Trophoblast cell (in vitro differentiated cells and primary cell): Measurements from ENCODE around the gene AKAP7.

Experiments used
- DNase-seq, 2 donors: peaks; one replicate each; pipeline ENCODE4 v3.0.0-alpha.2; 2016
- H2AFZ ChIP-seq: 2 replicates; pipeline ENCODE4 v1.6.1; 2013; ENCODE audit warnings: low read length, moderate library complexity, mild to moderate bottlenecking; ENCODE audit not compliant: insufficient read depth, poor library complexity
- H2AK5ac ChIP-seq: 2 replicates; pipeline ENCODE4 v1.6.1; 2013; ENCODE audit warnings: mild to moderate bottlenecking, low read length
- H2BK120ac ChIP-seq: 2 replicates; pipeline ENCODE4 v1.6.1; 2013; ENCODE audit warnings: low read length, mild to moderate bottlenecking, moderate library complexity; ENCODE audit not compliant: insufficient read depth, poor library complexity
- H2BK12ac ChIP-seq: 2 replicates; pipeline ENCODE4 v1.6.1; 2013; ENCODE audit warnings: mild to moderate bottlenecking, low read length, moderate library complexity
- H2BK5ac ChIP-seq: 2 replicates; pipeline ENCODE4 v1.6.1; 2013; ENCODE audit warnings: low read length, low read depth, moderate library complexity, mild to moderate bottlenecking; ENCODE audit not compliant: poor library complexity
- H3K14ac ChIP-seq: 2 replicates; pipeline ENCODE4 v1.6.1; 2013; ENCODE audit warnings: mild to moderate bottlenecking, low read length
- H3K18ac ChIP-seq: 2 replicates; pipeline ENCODE4 v1.6.1; 2013; ENCODE audit warnings: mild to moderate bottlenecking, low read length
- H3K23ac ChIP-seq: 2 replicates; pipeline ENCODE4 v1.6.1; 2013; ENCODE audit warnings: low read length
- H3K27ac ChIP-seq: 2 replicates; pipeline ENCODE4 v1.5.1; 2013; ENCODE audit warnings: low read depth, mild to moderate bottlenecking, inconsistent platforms, low read length, moderate library complexity
- H3K27me3 ChIP-seq: 2 replicates; pipeline ENCODE4 v1.6.1; 2013; ENCODE audit warnings: inconsistent platforms, mild to moderate bottlenecking, low read length, moderate library complexity; ENCODE audit not compliant: insufficient read depth
- H3K36me3 ChIP-seq, 2 experiments: 1 replicate in 1 of 2; 2 replicates in 1 of 2; pipeline ENCODE4 v1.6.1; 2013; ENCODE audit warnings: low read length in 2 of 2, mild to moderate bottlenecking in 2 of 2, moderate library complexity in 1 of 2; ENCODE audit not compliant: insufficient read depth in 2 of 2, control insufficient read depth in 1 of 2
- H3K4ac ChIP-seq: 2 replicates; pipeline ENCODE4 v1.6.1; 2013; ENCODE audit warnings: low read depth, mild to moderate bottlenecking, low read length, moderate library complexity
- H3K4me1 ChIP-seq, 2 experiments: 1 replicate in 1 of 2; 2 replicates in 1 of 2; pipeline ENCODE4 v1.6.1; 2013; ENCODE audit warnings: low read length in 2 of 2, mild to moderate bottlenecking in 2 of 2, moderate library complexity in 1 of 2; ENCODE audit not compliant: insufficient read depth in 2 of 2, control insufficient read depth in 1 of 2
- H3K4me2 ChIP-seq: 2 replicates; pipeline ENCODE4 v1.6.1; 2013; ENCODE audit warnings: inconsistent platforms, mild to moderate bottlenecking, low read length, moderate library complexity
- H3K4me3 ChIP-seq: 2 replicates; pipeline ENCODE4 v1.5.1; 2013; ENCODE audit warnings: mild to moderate bottlenecking, low read depth, low read length, inconsistent platforms
- H3K79me1 ChIP-seq: one replicate; pipeline ENCODE4 v1.6.1; 2013; ENCODE audit warnings: low read length
- H3K79me2 ChIP-seq: 2 replicates; pipeline ENCODE4 v1.6.1; 2013; ENCODE audit warnings: low read length, mild to moderate bottlenecking; ENCODE audit not compliant: control insufficient read depth, insufficient read depth, poor library complexity
- H3K9ac ChIP-seq: 2 replicates; pipeline ENCODE4 v1.6.1; 2013; ENCODE audit warnings: mild to moderate bottlenecking, low read length
- H3K9me3 ChIP-seq: 2 replicates; pipeline ENCODE4 v1.6.1; 2013; ENCODE audit warnings: low read depth, mild to moderate bottlenecking, control low read depth, inconsistent platforms, low read length; ENCODE audit not compliant: insufficient read depth
- H4K12ac ChIP-seq: 2 replicates; pipeline ENCODE4 v1.6.1; 2013; ENCODE audit warnings: low read depth, mild to moderate bottlenecking, low read length, moderate library complexity
- H4K8ac ChIP-seq: 2 replicates; pipeline ENCODE4 v1.6.1; 2013; ENCODE audit warnings: low read depth, mild to moderate bottlenecking, low read length, moderate library complexity
- H4K91ac ChIP-seq: one replicate; pipeline ENCODE4 v1.6.1; 2013; ENCODE audit warnings: low read depth, mild to moderate bottlenecking, low read length, moderate library complexity
- WGBS: extraction: QIAGEN DNeasy Blood & Tissue Kit; methylation state at CpG from one replicate; pipeline ENCODE4 v1.1.7; 2013; ENCODE audit warnings: missing lambda C conversion rate; ENCODE audit not compliant: insufficient read length, insufficient coverage; ENCODE audit errors: extremely low coverage; 5-methylcytosine and 5-hydroxymethylcytosine counted together

Gene AKAP7

GRCh38 chr6:131225959-131226358, 90.7 kb downstream of the AKAP7 start:
- no peak for DNase-seq
- Histone ChIP-seq H2BK5ac (no peak overlapping the region), H4K91ac (no peak overlapping the region), H3K27me3 (no peaks in the 10 kb centered on the region), H3K4ac (no peak overlapping the region), H3K79me1 (no peaks in the 10 kb centered on the region), H4K8ac (no peak overlapping the region), H3K79me2 (no peaks in the 10 kb centered on the region), H2AFZ (no peak overlapping the region), H2BK120ac (no peak overlapping the region), H3K4me3 (no peak overlapping the region), H3K14ac (no peak overlapping the region), H2AK5ac (no peak overlapping the region), H4K12ac (no peak overlapping the region), H3K36me3 (no peaks in the 10 kb centered on the region), H3K18ac (no peak overlapping the region), H3K9ac (no peak overlapping the region), H3K23ac (no peak overlapping the region), H3K4me1 (no peaks in the 10 kb centered on the region), H2BK12ac (no peak overlapping the region), H3K27ac (no peak overlapping the region), H3K4me2 (no peak overlapping the region), H3K9me3 (no peaks in the 10 kb centered on the region)
- no CpG with 5 or more reads among the region's 3 CpGs for WGBS

- Histone ChIP-seq H3K79me1 (no peaks in the 10 kb centered on the region), H2BK120ac (no peak overlapping the region), H2AK5ac (no peak overlapping the region), H3K18ac (no peak overlapping the region), H3K9me3 (no peaks in the 10 kb centered on the region), H3K27me3 (no peaks in the 10 kb centered on the region), H4K8ac (no peak overlapping the region), H3K14ac (no peak overlapping the region), H2AFZ (no peak overlapping the region), H3K27ac (no peak overlapping the region), H3K4me2 (no peak overlapping the region), H4K12ac (no peak overlapping the region), H2BK12ac (no peak overlapping the region), H4K91ac (no peak overlapping the region), H3K23ac (no peak overlapping the region), H3K4ac (no peak overlapping the region), H3K9ac (no peak overlapping the region), H3K79me2 (no peaks in the 10 kb centered on the region), H3K4me1 (no peaks in the 10 kb centered on the region), H2BK5ac (no peak overlapping the region), H3K36me3 (no peaks in the 10 kb centered on the region), H3K4me3 (no peak overlapping the region)
- WGBS = no CpG with 5 or more reads among the region's 5 CpGs
- DNase-seq = no peak
Measured at GRCh38 chr6:131226459-131227157, 91.3 kb downstream of the AKAP7 start.

- H2BK5ac ChIP-seq = no peak overlapping the region
- no peak overlapping the region for H4K12ac ChIP-seq
- H4K8ac ChIP-seq = no peak overlapping the region
- H3K18ac ChIP-seq = no peak overlapping the region
- H3K36me3 ChIP-seq = no peaks in the 10 kb centered on the region
- H3K9me3 ChIP-seq = no peaks in the 10 kb centered on the region
- no peaks in the 10 kb centered on the region for H3K79me2 ChIP-seq
- no peak overlapping the region for H4K91ac ChIP-seq
- no peak overlapping the region for H3K23ac ChIP-seq
- no peaks in the 10 kb centered on the region for H3K79me1 ChIP-seq
- H3K4me1 ChIP-seq = no peaks in the 10 kb centered on the region
- H3K27me3 ChIP-seq = no peaks in the 10 kb centered on the region
- no peak overlapping the region for H3K4me3 ChIP-seq
- H2BK12ac ChIP-seq = no peak overlapping the region
- H2AFZ ChIP-seq = no peak overlapping the region
- no peak overlapping the region for H3K4me2 ChIP-seq
- no peak overlapping the region for H3K27ac ChIP-seq
- no peak overlapping the region for H3K14ac ChIP-seq
- H3K9ac ChIP-seq = no peak overlapping the region
- no peak for DNase-seq
- no peak overlapping the region for H2AK5ac ChIP-seq
- H2BK120ac ChIP-seq = no peak overlapping the region
- H3K4ac ChIP-seq = no peak overlapping the region
- no CpG with 5 or more reads among the region's 3 CpGs for WGBS
Measured at GRCh38 chr6:131227158-131227543, 91.9 kb downstream of the AKAP7 start.

- Histone ChIP-seq H3K4me1 (no peaks in the 10 kb centered on the region), H3K27me3 (no peaks in the 10 kb centered on the region), H3K4me2 (no peak overlapping the region), H2AK5ac (no peak overlapping the region), H4K91ac (no peak overlapping the region), H2BK12ac (no peak overlapping the region), H3K36me3 (no peaks in the 10 kb centered on the region), H2BK120ac (no peak overlapping the region), H3K18ac (no peak overlapping the region), H3K14ac (no peak overlapping the region), H3K79me2 (no peaks in the 10 kb centered on the region), H2AFZ (no peak overlapping the region), H3K4ac (no peak overlapping the region), H2BK5ac (no peak overlapping the region), H3K4me3 (no peak overlapping the region), H3K9ac (no peak overlapping the region), H3K27ac (no peak overlapping the region), H3K9me3 (no peaks in the 10 kb centered on the region), H3K23ac (no peak overlapping the region), H3K79me1 (no peaks in the 10 kb centered on the region), H4K12ac (no peak overlapping the region), H4K8ac (no peak overlapping the region)
- no CpG with 5 or more reads among the region's 2 CpGs for WGBS
- peak in 1 of 2 donors; percentile 53 for DNase-seq
Measured at GRCh38 chr6:131231103-131231502, 95.8 kb downstream of the AKAP7 start.
